Transverse colon (tissue), 4 donors: Measurements from ENCODE around the gene CTNND2.

Source experiments
- CTCF ChIP-seq, 5 experiments: fragments of 200-600 bp in 3 of 5; fragments of 450-650 bp in 2 of 5; sonication (generic) in 3 of 5; IDR thresholded peaks; 1 replicate in 2 of 5; 2 replicates in 3 of 5; pipeline ENCODE4 v1.5.1; 2016 to 2017; ENCODE audit warnings: antibody characterized with exemption in 5 of 5, inconsistent platforms in 3 of 5, mild to moderate bottlenecking in 2 of 5, moderate library complexity in 1 of 5
- POLR2A ChIP-seq: fragments of 450-650 bp; IDR thresholded peaks from one replicate; pipeline ENCODE4 v1.6.1; 2016; ENCODE audit warnings: antibody characterized with exemption, mild to moderate bottlenecking, moderate library complexity
- POLR2AphosphoS5 ChIP-seq, 3 donors: sonication (generic); formaldehyde crosslinking; IDR thresholded peaks; one replicate each; pipeline ENCODE4 v1.6.1; 2016; ENCODE audit warnings: antibody characterized with exemption in 3 of 3

GRCh38 chr5:11302663-11303062 is 601.6 kb downstream of the CTNND2 start:
- no peak for TF ChIP-seq POLR2A
- no peak for TF ChIP-seq CTCF (IDR thresholded peaks at IDR 0.05)
- TF ChIP-seq POLR2AphosphoS5 (IDR thresholded peaks at IDR 0.05): no peak
